Measurements from ENCODE around the gene GOLGA8M.
A peak's percentile ranks its signal among the peaks of the same experiment; 100 is the strongest.
"Not testable (repeated sequence)": the region's sequence is repeated elsewhere in the genome, so short reads cannot be mapped to it uniquely, and the experiment has no call there.

The GOLGA8M gene

GRCh38 chr15:28712270-28712669 lies at the start of gene GOLGA8M:
Gene GOLGA8M (minus strand): TSS chr15:28712421. CDS start chr15:28712323, 98 bp downstream.
- DNase-seq, result not testable (repeated sequence)

- DNase-seq, result not testable (repeated sequence)
Measured at GRCh38 chr15:28742890-28743289, 30.7 kb upstream of the GOLGA8M start.

GRCh38 chr15:28738590-28739292 lies 26.5 kb upstream of the GOLGA8M start:
- DNase-seq, result not testable (repeated sequence)

GRCh38 chr15:28738200-28738561 lies 26.0 kb upstream of the GOLGA8M start:
- not testable (repeated sequence) for DNase-seq

GRCh38 chr15:28737521-28738199 lies 25.4 kb upstream of the GOLGA8M start:
- peak; percentile 40 for DNase-seq

GRCh38 chr15:28728061-28728460 lies 15.8 kb upstream of the GOLGA8M start:
- DNase-seq, result not testable (repeated sequence)

- not testable (repeated sequence) for DNase-seq
Measured at GRCh38 chr15:28727026-28727425, 14.8 kb upstream of the GOLGA8M start.

GRCh38 chr15:28726102-28726501 lies 13.9 kb upstream of the GOLGA8M start:
- no peak for DNase-seq

GRCh38 chr15:28725556-28725955 lies 13.3 kb upstream of the GOLGA8M start:
- DNase-seq, result no peak

- not testable (repeated sequence) for DNase-seq
Measured at GRCh38 chr15:28723986-28724385, 11.8 kb upstream of the GOLGA8M start.

- DNase-seq, result not testable (repeated sequence)
Measured at GRCh38 chr15:28719626-28720025, 7.4 kb upstream of the GOLGA8M start.

- DNase-seq, result not testable (repeated sequence)
Measured at GRCh38 chr15:28718576-28718975, 6.4 kb upstream of the GOLGA8M start.

GRCh38 chr15:28714176-28714575 lies 2.0 kb upstream of the GOLGA8M start:
- not testable (repeated sequence) for DNase-seq

- DNase-seq, result not testable (repeated sequence)
Measured at GRCh38 chr15:28703927-28704326, 8.3 kb downstream of the GOLGA8M start.

- DNase-seq, result not testable (repeated sequence)
Measured at GRCh38 chr15:28702427-28702826, 9.8 kb downstream of the GOLGA8M start.

GRCh38 chr15:28694006-28694751 lies 18.0 kb downstream of the GOLGA8M start:
- DNase-seq, result not testable (repeated sequence)

GRCh38 chr15:28693021-28693420 lies 19.2 kb downstream of the GOLGA8M start:
- DNase-seq, result not testable (repeated sequence)

GRCh38 chr15:28673533-28673932 lies 38.7 kb downstream of the GOLGA8M start:
- not testable (repeated sequence) for DNase-seq

- DNase-seq, result not testable (repeated sequence)
Measured at GRCh38 chr15:28672122-28672521, 40.1 kb downstream of the GOLGA8M start.

- DNase-seq, result not testable (repeated sequence)
Measured at GRCh38 chr15:28666402-28666801, 45.8 kb downstream of the GOLGA8M start.

- DNase-seq, result not testable (repeated sequence)
Measured at GRCh38 chr15:28664575-28664974, 47.6 kb downstream of the GOLGA8M start.

GRCh38 chr15:28663717-28664116 lies 48.5 kb downstream of the GOLGA8M start:
- not testable (repeated sequence) for DNase-seq

- DNase-seq, result not testable (repeated sequence)
Measured at GRCh38 chr15:28660750-28661149, 51.5 kb downstream of the GOLGA8M start.
